K562 (cell line): ENCODE results near the gene DND1.

ENCODE experiments used
- CCNT2 ChIP-seq: IDR thresholded peaks from 2 replicates; pipeline ENCODE4 v1.6.1; 2011; ENCODE audit warnings: borderline replicate concordance, low read depth, mild to moderate bottlenecking, moderate library complexity, mixed read lengths, low read length; ENCODE audit not compliant: insufficient read length; ENCODE audit errors: extremely low read depth
- HLTF ChIP-seq: fragments of 450-650 bp; IDR thresholded peaks from 2 replicates; pipeline ENCODE4 v1.6.1; 2016
- HMBOX1 ChIP-seq: sonication (generic); IDR thresholded peaks from 2 replicates; pipeline ENCODE4 v1.6.1; 2016
- HMG20B ChIP-seq: fragments of 250-450 bp; sonication (Bioruptor Pico); IDR thresholded peaks from 2 replicates; pipeline ENCODE4 v1.5.0; 2021; ENCODE audit warnings: mild to moderate bottlenecking
- NFE2 ChIP-seq: IDR thresholded peaks from 2 replicates; pipeline ENCODE4 v1.6.1; 2014; ENCODE audit warnings: antibody characterized with exemption, low read depth
- ZNF263 ChIP-seq: sonication (generic); formaldehyde crosslinking; IDR thresholded peaks from 2 replicates; pipeline ENCODE4 v1.8.0; 2022; ENCODE audit warnings: mild to moderate bottlenecking, missing genetic modification reagents, borderline replicate concordance
- TF ChIP-seq, protein P1 (sequence below), 3 experiments: IDR thresholded peaks in 2 of 3; conservative IDR thresholded peaks in 1 of 3; 2 replicates each; pipeline ENCODE4 v1.5.1; 2011 to 2012; ENCODE audit warnings: low read length in 3 of 3, mild to moderate bottlenecking in 3 of 3, control low read depth in 2 of 3, improper control_type of control experiment in 1 of 3, inconsistent platforms in 1 of 3, low read depth in 1 of 3, mixed read lengths in 1 of 3, moderate library complexity in 1 of 3; ENCODE audit not compliant: insufficient read depth in 2 of 3
- TF ChIP-seq, protein P2 (sequence below): fragments of 450-650 bp; formaldehyde crosslinking; IDR thresholded peaks from 2 replicates; pipeline ENCODE4 v1.4.0; 2020; ENCODE audit warnings: mild to moderate bottlenecking, moderate library complexity

DNA sequence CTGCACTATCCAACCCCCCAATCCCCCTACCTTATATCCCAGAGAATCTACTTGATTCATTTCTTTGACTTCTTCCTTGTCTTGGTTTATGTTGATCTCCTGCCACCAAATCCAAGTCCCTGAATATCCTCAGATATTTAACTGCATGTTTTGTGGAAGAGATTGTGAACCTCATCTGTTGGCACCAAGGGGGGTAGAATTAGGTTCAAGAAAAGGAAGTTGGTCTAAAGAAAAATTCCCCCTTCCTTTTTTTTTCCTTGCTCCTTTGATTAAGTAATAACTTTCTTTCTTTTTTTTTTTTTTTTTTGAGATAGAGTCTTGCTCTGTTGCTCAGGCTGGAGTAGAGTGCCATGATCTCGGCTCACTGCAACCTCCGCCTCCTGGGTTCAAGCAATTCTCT, 39.9 kb downstream of the DND1 start:
- TF ChIP-seq ZNF263 (CRISPR knock-in tag), result no peak
- TF ChIP-seq, protein P1, sequence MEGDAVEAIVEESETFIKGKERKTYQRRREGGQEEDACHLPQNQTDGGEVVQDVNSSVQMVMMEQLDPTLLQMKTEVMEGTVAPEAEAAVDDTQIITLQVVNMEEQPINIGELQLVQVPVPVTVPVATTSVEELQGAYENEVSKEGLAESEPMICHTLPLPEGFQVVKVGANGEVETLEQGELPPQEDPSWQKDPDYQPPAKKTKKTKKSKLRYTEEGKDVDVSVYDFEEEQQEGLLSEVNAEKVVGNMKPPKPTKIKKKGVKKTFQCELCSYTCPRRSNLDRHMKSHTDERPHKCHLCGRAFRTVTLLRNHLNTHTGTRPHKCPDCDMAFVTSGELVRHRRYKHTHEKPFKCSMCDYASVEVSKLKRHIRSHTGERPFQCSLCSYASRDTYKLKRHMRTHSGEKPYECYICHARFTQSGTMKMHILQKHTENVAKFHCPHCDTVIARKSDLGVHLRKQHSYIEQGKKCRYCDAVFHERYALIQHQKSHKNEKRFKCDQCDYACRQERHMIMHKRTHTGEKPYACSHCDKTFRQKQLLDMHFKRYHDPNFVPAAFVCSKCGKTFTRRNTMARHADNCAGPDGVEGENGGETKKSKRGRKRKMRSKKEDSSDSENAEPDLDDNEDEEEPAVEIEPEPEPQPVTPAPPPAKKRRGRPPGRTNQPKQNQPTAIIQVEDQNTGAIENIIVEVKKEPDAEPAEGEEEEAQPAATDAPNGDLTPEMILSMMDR (IDR thresholded peaks at IDR 0.05 in 2 of 3, conservative IDR thresholded peaks at IDR 0.05 in 1 of 3; ENCODE audit: insufficient read depth in 2 of 3, low read depth in 1 of 3, low read length in 3 of 3), result no peak
- TF ChIP-seq HMBOX1, result no peak
- TF ChIP-seq, protein P2, sequence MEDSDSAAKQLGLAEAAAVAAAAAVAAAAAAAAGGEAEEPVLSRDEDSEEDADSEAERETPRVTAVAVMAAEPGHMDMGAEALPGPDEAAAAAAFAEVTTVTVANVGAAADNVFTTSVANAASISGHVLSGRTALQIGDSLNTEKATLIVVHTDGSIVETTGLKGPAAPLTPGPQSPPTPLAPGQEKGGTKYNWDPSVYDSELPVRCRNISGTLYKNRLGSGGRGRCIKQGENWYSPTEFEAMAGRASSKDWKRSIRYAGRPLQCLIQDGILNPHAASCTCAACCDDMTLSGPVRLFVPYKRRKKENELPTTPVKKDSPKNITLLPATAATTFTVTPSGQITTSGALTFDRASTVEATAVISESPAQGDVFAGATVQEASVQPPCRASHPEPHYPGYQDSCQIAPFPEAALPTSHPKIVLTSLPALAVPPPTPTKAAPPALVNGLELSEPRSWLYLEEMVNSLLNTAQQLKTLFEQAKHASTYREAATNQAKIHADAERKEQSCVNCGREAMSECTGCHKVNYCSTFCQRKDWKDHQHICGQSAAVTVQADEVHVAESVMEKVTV (CRISPR knock-in tag), result no peak
- no peak for TF ChIP-seq CCNT2
- no peak for TF ChIP-seq NFE2
- TF ChIP-seq HMG20B (CRISPR knock-in tag), result no peak
- TF ChIP-seq HLTF, result no peak
